Measurements from ENCODE around the gene EFNB2. TPM values are rescaled to one million over a fixed set of nuclear protein-coding genes. Genes with fewer than 3 reads are reported as not detected.

Gene EFNB2
- total and polyA plus RNA-seq, 4 donors: 15.7 to 43.8 (median 29.1) TPM

DNA sequence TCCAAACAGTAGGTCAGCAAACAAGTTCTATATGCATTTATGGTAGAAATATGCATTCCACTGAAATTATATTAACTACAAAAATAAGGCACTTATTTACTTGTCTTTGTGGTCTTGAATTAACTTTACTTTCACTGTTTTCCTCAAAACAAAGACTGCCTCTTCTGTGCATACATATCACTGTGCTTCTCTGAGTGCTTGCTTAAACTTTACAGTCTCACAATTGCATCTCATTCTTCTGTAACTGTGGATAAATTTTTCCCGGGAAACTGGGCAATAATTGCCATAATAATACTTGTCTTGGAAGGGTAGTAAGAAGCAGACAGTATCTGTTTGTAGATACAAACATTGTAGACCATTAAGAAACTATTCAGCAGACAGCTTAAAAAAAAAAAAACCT lies 38.4 kb downstream of the EFNB2 start:
- H3K9me3 ChIP-seq (ENCODE audit: control insufficient read depth in 4 of 4, insufficient read depth in 3 of 4, low read length in 3 of 4): no peaks in the 10 kb centered on the region
- H3K4me1 ChIP-seq (ENCODE audit: control insufficient read depth in 5 of 5, insufficient read depth in 5 of 5, low read length in 5 of 5): peaks cover 0 to 13% (median 13%) of the 10 kb centered on the region in 5 donors
- no peaks in the 10 kb centered on the region for H3K27me3 ChIP-seq (ENCODE audit: control insufficient read depth in 3 of 3, insufficient read depth in 3 of 3, low read length in 2 of 3)
- no peak overlapping the region for H3K4me3 ChIP-seq
- H3K9ac ChIP-seq (ENCODE audit: insufficient read depth in 1 of 2, low read length in 2 of 2): no peak overlapping the region
- H3K36me3 ChIP-seq (ENCODE audit: control insufficient read depth in 4 of 4, insufficient read depth in 4 of 4, low read length in 4 of 4): peaks cover 0 to 23% (median 18%) of the 10 kb centered on the region in 4 donors
- DNase-seq (no peak), ATAC-seq (ENCODE audit: insufficient read depth, low FRiP score) (no peak)
- TF ChIP-seq, protein P1, sequence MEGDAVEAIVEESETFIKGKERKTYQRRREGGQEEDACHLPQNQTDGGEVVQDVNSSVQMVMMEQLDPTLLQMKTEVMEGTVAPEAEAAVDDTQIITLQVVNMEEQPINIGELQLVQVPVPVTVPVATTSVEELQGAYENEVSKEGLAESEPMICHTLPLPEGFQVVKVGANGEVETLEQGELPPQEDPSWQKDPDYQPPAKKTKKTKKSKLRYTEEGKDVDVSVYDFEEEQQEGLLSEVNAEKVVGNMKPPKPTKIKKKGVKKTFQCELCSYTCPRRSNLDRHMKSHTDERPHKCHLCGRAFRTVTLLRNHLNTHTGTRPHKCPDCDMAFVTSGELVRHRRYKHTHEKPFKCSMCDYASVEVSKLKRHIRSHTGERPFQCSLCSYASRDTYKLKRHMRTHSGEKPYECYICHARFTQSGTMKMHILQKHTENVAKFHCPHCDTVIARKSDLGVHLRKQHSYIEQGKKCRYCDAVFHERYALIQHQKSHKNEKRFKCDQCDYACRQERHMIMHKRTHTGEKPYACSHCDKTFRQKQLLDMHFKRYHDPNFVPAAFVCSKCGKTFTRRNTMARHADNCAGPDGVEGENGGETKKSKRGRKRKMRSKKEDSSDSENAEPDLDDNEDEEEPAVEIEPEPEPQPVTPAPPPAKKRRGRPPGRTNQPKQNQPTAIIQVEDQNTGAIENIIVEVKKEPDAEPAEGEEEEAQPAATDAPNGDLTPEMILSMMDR (IDR thresholded peaks at IDR 0.05; ENCODE audit: control extremely low read depth, extremely low read depth): no peak
- WGBS, 2 donors: 33 to 71% methylated on average over 1 of the region's 1 CpG
- H3K27ac ChIP-seq (ENCODE audit: low read depth in 1 of 2, low read length in 1 of 2): no peak overlapping the region

DNA sequence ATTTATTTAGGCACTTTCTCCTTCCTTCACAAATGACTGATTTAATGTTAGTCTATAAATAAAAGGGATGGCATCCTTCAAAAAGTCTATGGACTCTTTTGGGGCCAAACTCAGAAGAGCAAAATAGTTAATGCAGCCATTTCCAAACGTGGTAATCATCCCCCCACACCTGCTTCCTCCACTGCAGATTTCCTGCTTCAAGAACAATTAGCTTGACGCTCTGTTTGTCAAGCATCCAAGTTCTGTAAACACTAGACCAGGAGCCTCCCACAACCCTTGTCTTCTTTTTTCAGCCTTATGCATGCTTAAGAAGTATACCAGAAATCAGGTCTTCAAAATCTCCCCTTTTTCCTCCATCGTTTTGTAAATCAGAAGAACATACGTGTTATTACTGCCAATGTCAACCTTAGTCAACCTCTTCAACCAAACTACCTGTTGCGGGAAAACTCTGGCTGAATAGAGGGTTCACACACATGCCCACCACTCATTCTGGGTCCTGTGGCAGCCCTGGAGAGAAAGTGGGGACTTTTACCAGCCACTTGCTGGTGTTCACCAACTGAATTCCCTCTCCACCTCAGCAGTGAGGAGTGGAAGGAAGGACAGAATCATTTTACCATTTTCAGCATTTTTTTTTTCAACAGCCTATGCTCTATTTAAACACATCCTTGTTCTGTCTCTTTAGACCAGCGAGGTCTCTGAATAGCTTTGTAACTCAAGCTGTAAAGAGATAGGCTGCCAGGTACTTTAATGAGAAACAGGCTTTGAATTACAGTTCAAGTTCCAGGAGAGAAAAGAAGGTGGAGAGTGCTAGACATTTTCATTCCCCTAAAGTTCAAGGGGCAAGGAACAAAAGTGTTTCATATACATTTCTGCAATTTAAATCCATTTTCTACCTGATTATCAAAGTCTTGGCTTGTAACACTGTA lies 39.1 kb downstream of the EFNB2 start:
- peak in 2 of 3 donors; percentile 42 to 77 for DNase-seq
- TF ChIP-seq, protein P1 (IDR thresholded peaks at IDR 0.05; ENCODE audit: control extremely low read depth, extremely low read depth): no peak
- H3K27me3 ChIP-seq (ENCODE audit: control insufficient read depth in 3 of 3, insufficient read depth in 3 of 3, low read length in 2 of 3): no peaks in the 10 kb centered on the region
- H3K36me3 ChIP-seq (ENCODE audit: control insufficient read depth in 4 of 4, insufficient read depth in 4 of 4, low read length in 4 of 4): peaks cover 0 to 29% (median 21%) of the 10 kb centered on the region in 4 donors
- no peak for ATAC-seq (ENCODE audit: insufficient read depth, low FRiP score)
- H3K4me1 ChIP-seq (ENCODE audit: control insufficient read depth in 5 of 5, insufficient read depth in 5 of 5, low read length in 5 of 5): peaks cover 0 to 16% (median 13%) of the 10 kb centered on the region in 5 donors
- H3K9me3 ChIP-seq (ENCODE audit: control insufficient read depth in 4 of 4, insufficient read depth in 3 of 4, low read length in 3 of 4): no peaks in the 10 kb centered on the region
- 26 to 28% methylated on average over 6 of the region's 6 CpGs for WGBS, 2 donors
- H3K4me3 ChIP-seq: no peak overlapping the region
- H3K27ac ChIP-seq (ENCODE audit: low read depth in 1 of 2, low read length in 1 of 2): peak overlapping the region in 1 of 2 donors; percentile 88
- no peak overlapping the region for H3K9ac ChIP-seq (ENCODE audit: insufficient read depth in 1 of 2, low read length in 2 of 2)

GRCh38 chr13:106494936-106495335 lies 40.5 kb downstream of the EFNB2 start:
- 89 to 92% methylated on average over 3 of the region's 3 CpGs for whole genome bisulfite sequencing, 2 donors
- DNase-seq (no peak), ATAC-seq (ENCODE audit: insufficient read depth, low FRiP score) (no peak)
- TF ChIP-seq, protein P1 (IDR thresholded peaks at IDR 0.05; ENCODE audit: control extremely low read depth, extremely low read depth): no peak
- Histone ChIP-seq H3K27me3 (ENCODE audit: control insufficient read depth in 3 of 3, insufficient read depth in 3 of 3, low read length in 2 of 3) (no peaks in the 10 kb centered on the region), H3K9me3 (ENCODE audit: control insufficient read depth in 4 of 4, insufficient read depth in 3 of 4, low read length in 3 of 4) (no peaks in the 10 kb centered on the region), H3K9ac (ENCODE audit: insufficient read depth in 1 of 2, low read length in 2 of 2) (no peak overlapping the region), H3K27ac (ENCODE audit: low read depth in 1 of 2, low read length in 1 of 2) (no peak overlapping the region), H3K4me1 (ENCODE audit: control insufficient read depth in 5 of 5, insufficient read depth in 5 of 5, low read length in 5 of 5) (peaks cover 2 to 22% (median 13%) of the 10 kb centered on the region in 5 donors), H3K36me3 (ENCODE audit: control insufficient read depth in 4 of 4, insufficient read depth in 4 of 4, low read length in 4 of 4) (peaks cover 0 to 29% (median 21%) of the 10 kb centered on the region in 4 donors), H3K4me3 (no peak overlapping the region)

Measured in lung (tissue), 12 donors.